ENCODE data around the gene PHYKPL.

PHYKPL gene

DNA sequence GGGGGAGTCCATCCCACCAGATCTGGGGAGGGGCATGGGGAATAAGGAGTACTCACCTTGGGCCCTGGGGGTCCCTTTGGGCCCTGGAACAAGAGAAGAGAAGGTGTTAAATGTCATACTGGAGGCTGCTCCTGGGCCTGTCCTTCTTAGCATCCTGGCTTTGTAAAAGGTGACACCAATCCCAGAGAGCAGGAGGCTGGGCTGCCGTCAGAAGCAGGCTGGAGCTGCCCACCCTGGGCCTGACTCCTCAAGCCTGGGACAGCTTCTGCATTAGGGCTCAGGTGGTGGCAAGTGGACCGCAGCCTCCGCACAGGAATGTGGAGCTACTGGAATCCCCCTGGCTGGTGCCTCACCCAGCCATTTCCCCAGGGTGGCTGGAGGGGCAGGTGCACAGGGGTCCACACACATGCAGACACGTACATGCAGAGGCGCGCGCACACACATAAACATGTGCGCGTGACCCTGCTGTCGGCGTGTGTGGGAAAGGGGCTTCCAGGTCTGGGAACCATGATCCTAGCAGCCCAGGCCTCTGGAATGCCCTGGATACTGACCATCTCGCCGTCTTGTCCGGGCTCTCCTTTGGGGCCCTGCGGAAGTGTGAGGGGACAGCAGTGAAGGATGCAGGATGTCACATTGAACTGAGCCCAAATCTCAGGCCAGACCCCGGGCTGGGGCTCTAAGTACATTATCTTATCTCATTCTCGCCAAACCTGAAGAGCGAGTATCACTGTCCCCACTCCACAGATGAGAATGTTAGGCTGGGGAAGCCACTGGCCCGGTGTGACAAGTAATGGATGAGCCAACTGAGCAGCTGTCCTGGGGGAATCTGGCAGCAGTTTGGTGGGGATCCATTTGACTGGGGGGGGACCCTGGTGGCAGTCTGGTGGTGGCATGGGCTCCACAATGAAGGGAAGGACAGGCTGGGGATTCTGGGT is 29.3 kb upstream of the PHYKPL start:
- TF ChIP-seq, protein P1, sequence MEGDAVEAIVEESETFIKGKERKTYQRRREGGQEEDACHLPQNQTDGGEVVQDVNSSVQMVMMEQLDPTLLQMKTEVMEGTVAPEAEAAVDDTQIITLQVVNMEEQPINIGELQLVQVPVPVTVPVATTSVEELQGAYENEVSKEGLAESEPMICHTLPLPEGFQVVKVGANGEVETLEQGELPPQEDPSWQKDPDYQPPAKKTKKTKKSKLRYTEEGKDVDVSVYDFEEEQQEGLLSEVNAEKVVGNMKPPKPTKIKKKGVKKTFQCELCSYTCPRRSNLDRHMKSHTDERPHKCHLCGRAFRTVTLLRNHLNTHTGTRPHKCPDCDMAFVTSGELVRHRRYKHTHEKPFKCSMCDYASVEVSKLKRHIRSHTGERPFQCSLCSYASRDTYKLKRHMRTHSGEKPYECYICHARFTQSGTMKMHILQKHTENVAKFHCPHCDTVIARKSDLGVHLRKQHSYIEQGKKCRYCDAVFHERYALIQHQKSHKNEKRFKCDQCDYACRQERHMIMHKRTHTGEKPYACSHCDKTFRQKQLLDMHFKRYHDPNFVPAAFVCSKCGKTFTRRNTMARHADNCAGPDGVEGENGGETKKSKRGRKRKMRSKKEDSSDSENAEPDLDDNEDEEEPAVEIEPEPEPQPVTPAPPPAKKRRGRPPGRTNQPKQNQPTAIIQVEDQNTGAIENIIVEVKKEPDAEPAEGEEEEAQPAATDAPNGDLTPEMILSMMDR (IDR thresholded peaks at IDR 0.05), result no peak

DNA sequence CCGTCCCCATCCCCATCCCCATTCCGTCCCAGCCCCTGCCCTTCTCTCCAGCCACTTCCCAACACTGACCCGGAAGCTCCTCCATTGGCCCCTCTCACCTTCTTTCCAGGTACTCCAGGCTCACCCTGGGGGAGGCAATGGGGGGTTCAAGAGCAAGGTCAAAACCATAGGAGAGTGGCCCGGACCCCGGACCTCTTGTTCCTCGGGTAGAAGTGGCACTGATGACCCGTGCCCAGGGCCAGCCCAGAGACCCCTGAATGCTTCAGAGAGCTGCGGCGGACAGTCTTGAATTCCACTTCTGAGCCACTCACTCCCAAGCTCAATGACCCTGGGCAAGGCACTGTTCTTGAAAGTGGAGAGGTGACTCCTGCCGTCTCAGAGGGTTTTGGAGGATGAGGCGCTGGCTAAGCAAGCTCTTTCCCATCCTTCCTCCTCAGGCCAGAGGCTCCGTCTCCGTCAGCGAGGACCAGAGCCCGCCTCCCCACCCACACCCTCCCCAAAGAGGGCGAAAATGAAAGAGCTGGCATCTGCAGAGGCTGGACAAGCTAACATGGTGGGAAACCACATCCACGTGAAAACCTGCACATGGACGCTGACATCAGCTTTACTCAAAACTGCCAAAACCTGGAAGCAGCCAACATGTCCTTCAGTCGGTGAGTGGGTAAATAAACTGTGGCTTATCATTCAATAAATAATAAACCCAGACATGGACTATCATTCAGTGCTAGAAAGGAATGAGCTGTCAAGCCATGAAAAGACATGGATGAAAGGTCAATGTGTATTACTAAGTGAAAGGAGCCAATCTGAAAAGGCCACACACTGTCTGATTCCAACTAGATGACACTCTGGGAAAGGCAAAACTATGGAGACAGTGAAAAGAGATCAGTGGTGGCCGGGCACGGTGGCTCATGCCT is 27.3 kb upstream of the PHYKPL start:
- TF ChIP-seq, protein P1 (IDR thresholded peaks at IDR 0.05), result no peak

DNA sequence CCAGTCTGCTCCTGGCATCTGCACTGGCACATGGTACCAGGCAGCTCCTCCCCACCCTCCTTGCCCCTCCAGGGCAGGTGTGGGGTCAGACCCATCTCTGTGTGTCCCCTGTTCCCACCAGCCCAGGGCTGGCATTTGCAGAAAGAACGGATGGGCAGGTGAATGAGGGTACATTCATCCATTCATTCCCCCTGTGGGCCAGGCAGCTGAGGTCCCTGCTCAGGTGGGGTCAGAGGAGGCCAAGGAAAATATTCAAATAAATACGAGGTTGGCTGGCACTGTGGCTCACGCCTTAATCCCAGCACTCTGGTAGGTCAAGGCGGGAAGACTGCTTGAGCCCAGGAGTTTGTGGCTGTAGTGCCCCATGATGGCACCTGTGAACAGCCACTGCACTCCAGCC is 25.0 kb upstream of the PHYKPL start:
- TF ChIP-seq, protein P1 (IDR thresholded peaks at IDR 0.05), result no peak

DNA sequence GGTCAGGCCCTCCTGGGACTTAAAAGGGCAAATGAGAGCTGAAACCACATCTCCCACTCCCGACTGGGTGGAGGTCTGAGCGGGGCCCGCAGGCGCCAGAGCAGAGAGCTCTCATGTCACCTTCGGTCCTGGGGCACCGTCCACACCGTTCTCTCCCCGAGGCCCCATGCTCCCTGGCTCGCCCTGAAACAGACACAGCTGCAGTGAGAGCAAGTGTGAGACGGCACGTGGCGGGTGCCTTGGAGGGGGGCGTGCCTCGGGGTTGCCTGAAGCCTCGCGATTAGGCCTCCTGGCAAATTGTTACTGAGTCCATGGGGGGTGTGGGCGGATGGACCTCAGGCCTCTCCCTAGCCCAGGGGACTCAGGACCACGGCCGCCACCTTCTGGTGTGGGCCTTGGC is 24.1 kb upstream of the PHYKPL start:
- TF ChIP-seq, protein P1 (IDR thresholded peaks at IDR 0.05), result no peak

DNA sequence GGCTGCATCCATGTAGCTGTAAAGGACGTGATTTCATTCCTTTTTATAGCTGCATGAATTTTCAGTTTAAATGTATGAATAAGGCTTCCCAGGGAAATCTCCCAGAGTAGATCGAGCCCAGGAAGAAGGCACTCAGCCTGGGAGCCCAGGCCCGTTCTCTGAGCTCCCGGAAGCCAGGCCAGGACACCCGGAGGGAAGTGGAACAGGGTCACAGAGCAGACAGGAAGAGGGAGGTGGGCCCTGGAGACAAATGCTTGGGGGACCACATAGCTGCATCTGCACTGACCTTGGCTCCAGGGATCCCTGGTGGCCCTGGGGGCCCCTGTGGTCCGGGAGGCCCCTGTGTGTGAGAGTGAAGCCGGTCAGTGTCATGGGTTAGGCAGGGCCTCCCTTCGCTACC is 19.7 kb upstream of the PHYKPL start:
- TF ChIP-seq, protein P1 (IDR thresholded peaks at IDR 0.05), result no peak

DNA sequence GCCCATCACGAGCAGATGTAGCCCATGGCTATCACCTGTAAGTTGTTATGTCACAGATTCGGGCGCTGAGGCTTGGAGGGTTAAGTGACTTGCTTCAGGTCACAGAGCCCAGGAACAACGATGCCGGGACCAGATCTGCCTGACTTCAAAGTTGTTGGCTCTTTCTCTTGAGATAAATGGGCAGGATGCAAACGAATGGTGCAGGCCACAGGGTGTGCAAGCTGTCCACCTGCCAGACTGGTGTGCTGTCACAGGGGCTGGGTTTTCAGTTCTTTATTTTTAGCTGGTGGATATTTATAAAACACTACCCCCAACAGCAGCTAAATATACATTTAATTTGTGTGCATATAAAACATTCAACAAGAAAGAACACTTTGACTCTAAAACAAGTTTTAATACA is 17.7 kb upstream of the PHYKPL start:
- TF ChIP-seq, protein P1 (IDR thresholded peaks at IDR 0.05), result no peak

DNA sequence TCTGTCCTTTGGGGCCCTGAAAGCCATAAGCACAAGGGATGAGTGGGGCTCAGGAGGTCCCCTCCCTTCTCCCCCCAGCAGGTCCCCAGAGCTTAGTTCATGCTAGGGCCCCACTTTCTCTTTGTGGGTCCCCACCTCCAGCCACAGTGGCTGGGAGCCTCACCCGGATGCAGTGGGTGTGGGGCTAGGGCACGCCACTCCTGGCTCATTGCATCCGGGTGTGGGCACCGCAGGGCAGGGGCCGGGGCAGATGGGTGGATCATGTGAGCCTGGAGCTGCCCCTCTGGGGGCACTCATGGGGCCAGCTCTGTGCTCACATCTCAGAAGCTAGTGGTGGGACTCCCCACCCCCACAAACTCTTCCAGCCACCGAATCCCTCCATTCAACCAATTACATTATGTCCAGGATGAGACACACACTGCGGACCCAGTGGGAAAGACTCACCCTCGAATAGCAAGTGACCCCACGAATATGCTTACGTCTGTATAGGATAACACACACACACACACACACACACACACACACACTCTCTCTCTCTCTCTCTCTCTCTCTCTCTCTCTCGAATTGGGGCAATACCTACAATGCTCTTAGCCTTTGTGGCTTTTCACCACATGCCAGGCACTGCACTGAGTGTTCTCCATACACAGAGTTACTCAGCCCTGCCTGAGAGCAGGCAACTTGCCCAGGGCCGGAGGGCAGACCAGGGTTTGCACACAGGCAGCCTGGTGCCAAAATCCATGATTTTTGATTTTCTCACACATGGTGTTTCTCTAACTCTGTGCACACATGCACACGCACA is 16.8 kb upstream of the PHYKPL start:
- TF ChIP-seq, protein P1 (IDR thresholded peaks at IDR 0.05), result no peak

Measured in LNCAP (cell line).